HEK293 (cell line): Measurements from ENCODE around the gene MACO1.

Source experiments
- CTCF ChIA-PET: fragments of 350-600 bp; formaldehyde crosslinking; extraction: SDS; loops from one replicate; lab custom pipeline; 2021; ENCODE audit warnings: antibody characterized with exemption; lab: Yijun Ruan, JAX
- POLR2A ChIA-PET: fragments of 300-600 bp; formaldehyde crosslinking; extraction: SDS; loops from one replicate; lab custom pipeline; 2020; ENCODE audit warnings: antibody characterized with exemption, inconsistent platforms; lab: Yijun Ruan, JAX
- H3K27ac ChIP-seq: fragments of 200-500 bp; sonication (Bioruptor generic); 2 replicates; pipeline ENCODE4 v1.5.1; 2014; ENCODE audit warnings: low read depth, low read length, control low read depth, inconsistent platforms; ENCODE audit errors: extremely low read depth
- H3K36me3 ChIP-seq, 2 experiments: fragments of 200-500 bp in 1 of 2; sonication (Bioruptor generic) in 1 of 2; 1 replicate in 1 of 2; 2 replicates in 1 of 2; pipeline ENCODE4 v1.5.1; 2014 to 2017; ENCODE audit warnings: inconsistent platforms in 2 of 2, low read length in 2 of 2; ENCODE audit not compliant: control insufficient read depth in 2 of 2, insufficient read depth in 1 of 2
- H3K4me1 ChIP-seq: fragments of 200-500 bp; sonication (Bioruptor generic); 2 replicates; pipeline ENCODE4 v1.5.1; 2014; ENCODE audit warnings: mild to moderate bottlenecking, low read length, inconsistent platforms; ENCODE audit not compliant: control insufficient read depth, insufficient read depth
- H3K4me3 ChIP-seq: 2 replicates; pipeline ENCODE4 v1.5.1; 2011; ENCODE audit warnings: low read depth, mild to moderate bottlenecking, control low read depth, low read length, moderate library complexity
- H3K9me3 ChIP-seq: fragments of 200-500 bp; sonication (Bioruptor generic); 2 replicates; pipeline ENCODE4 v1.5.1; 2014; ENCODE audit warnings: low read depth, low read length, inconsistent platforms; ENCODE audit not compliant: control insufficient read depth, insufficient read depth
- AEBP2 ChIP-seq: fragments of 450-650 bp; formaldehyde crosslinking; IDR thresholded peaks from 2 replicates; pipeline ENCODE4 v1.5.1; 2016; ENCODE audit warnings: missing biosample characterization, missing genetic modification characterization, borderline replicate concordance
- GLI4 ChIP-seq: fragments of 450-650 bp; formaldehyde crosslinking; IDR thresholded peaks from 2 replicates; pipeline ENCODE4 v1.5.1; 2016; ENCODE audit warnings: missing biosample characterization, missing genetic modification characterization
- REST ChIP-seq: fragments of 450-650 bp; formaldehyde crosslinking; IDR thresholded peaks from 2 replicates; pipeline ENCODE4 v1.5.1; 2016; ENCODE audit warnings: missing biosample characterization, missing genetic modification characterization
- TCF7L2 ChIP-seq: IDR thresholded peaks from 2 replicates; pipeline ENCODE4 v1.6.1; 2011; ENCODE audit warnings: low read depth, mild to moderate bottlenecking, inconsistent platforms, low read length, moderate library complexity, borderline replicate concordance
- ZNF10 ChIP-seq: fragments of 450-650 bp; formaldehyde crosslinking; IDR thresholded peaks from 2 replicates; pipeline ENCODE4 v1.5.1; 2017; ENCODE audit warnings: missing biosample characterization, missing genetic modification characterization
- ZNF114 ChIP-seq: fragments of 450-650 bp; formaldehyde crosslinking; IDR thresholded peaks from 2 replicates; pipeline ENCODE4 v1.5.0; 2017; ENCODE audit warnings: missing biosample characterization, missing genetic modification characterization
- ZNF148 ChIP-seq: fragments of 450-650 bp; formaldehyde crosslinking; IDR thresholded peaks from 2 replicates; pipeline ENCODE4 v1.5.0; 2017; ENCODE audit warnings: missing biosample characterization, missing genetic modification characterization, borderline replicate concordance
- ZNF175 ChIP-seq: fragments of 450-650 bp; formaldehyde crosslinking; IDR thresholded peaks from 2 replicates; pipeline ENCODE4 v1.5.1; 2016; ENCODE audit warnings: missing biosample characterization, missing genetic modification characterization
- ZNF24 ChIP-seq: fragments of 450-650 bp; formaldehyde crosslinking; IDR thresholded peaks from 2 replicates; pipeline ENCODE4 v1.5.1; 2016; ENCODE audit warnings: missing biosample characterization, missing genetic modification characterization
- ZNF335 ChIP-seq: fragments of 450-650 bp; formaldehyde crosslinking; conservative IDR thresholded peaks from 2 replicates; pipeline ENCODE4 v1.5.1; 2016; ENCODE audit warnings: missing biosample characterization, missing genetic modification characterization
- ZNF362 ChIP-seq: fragments of 450-650 bp; formaldehyde crosslinking; IDR thresholded peaks from 2 replicates; pipeline ENCODE4 v1.5.1; 2016; ENCODE audit warnings: missing biosample characterization, missing genetic modification characterization
- ZNF518A ChIP-seq: fragments of 450-650 bp; formaldehyde crosslinking; conservative IDR thresholded peaks from 2 replicates; pipeline ENCODE4 v1.5.1; 2016; ENCODE audit warnings: low read depth, missing biosample characterization, missing genetic modification characterization
- ZNF600 ChIP-seq: fragments of 450-650 bp; formaldehyde crosslinking; IDR thresholded peaks from 2 replicates; pipeline ENCODE4 v1.5.1; 2016; ENCODE audit warnings: missing biosample characterization, missing genetic modification characterization
- ZNF621 ChIP-seq: fragments of 450-650 bp; formaldehyde crosslinking; IDR thresholded peaks from 2 replicates; pipeline ENCODE4 v1.5.1; 2017; ENCODE audit warnings: missing biosample characterization, missing genetic modification characterization
- ZNF776 ChIP-seq: fragments of 450-650 bp; formaldehyde crosslinking; IDR thresholded peaks from 2 replicates; pipeline ENCODE4 v1.5.0; 2017; ENCODE audit warnings: missing biosample characterization, missing genetic modification characterization, borderline replicate concordance
- TF ChIP-seq, protein P1 (sequence below): fragments of 450-650 bp; formaldehyde crosslinking; IDR thresholded peaks from 2 replicates; pipeline ENCODE4 v1.5.1; 2017; ENCODE audit warnings: missing biosample characterization, missing genetic modification characterization
- TF ChIP-seq, protein P2 (sequence below): fragments of 450-650 bp; IDR thresholded peaks from 2 replicates; pipeline ENCODE4 v1.5.1; 2018; ENCODE audit warnings: missing biosample characterization, mild to moderate bottlenecking, missing genetic modification characterization
- TF ChIP-seq, protein P3 (sequence below): fragments of 450-650 bp; formaldehyde crosslinking; IDR thresholded peaks from 2 replicates; pipeline ENCODE4 v1.5.1; 2016; ENCODE audit warnings: missing biosample characterization, missing genetic modification characterization

Gene MACO1

GRCh38 chr1:25484096-25484495, 53.4 kb downstream of the MACO1 start:
- POLR2A ChIA-PET = no interaction called here
- H3K27ac ChIP-seq = no peak overlapping the region
- no peak overlapping the region for H3K4me3 ChIP-seq
- CTCF ChIA-PET = no interaction called here
- no peaks in the 10 kb centered on the region for H3K9me3 ChIP-seq
- H3K4me1 ChIP-seq = peaks cover 4% of the 10 kb centered on the region; the same call in 1 of the 2 replicates
- peaks cover 0 to 23% of the 10 kb centered on the region in 2 experiments; a peak in 2 of 3 replicates for H3K36me3 ChIP-seq
- TF ChIP-seq ZNF776 = no peak
- TF ChIP-seq, protein P1, sequence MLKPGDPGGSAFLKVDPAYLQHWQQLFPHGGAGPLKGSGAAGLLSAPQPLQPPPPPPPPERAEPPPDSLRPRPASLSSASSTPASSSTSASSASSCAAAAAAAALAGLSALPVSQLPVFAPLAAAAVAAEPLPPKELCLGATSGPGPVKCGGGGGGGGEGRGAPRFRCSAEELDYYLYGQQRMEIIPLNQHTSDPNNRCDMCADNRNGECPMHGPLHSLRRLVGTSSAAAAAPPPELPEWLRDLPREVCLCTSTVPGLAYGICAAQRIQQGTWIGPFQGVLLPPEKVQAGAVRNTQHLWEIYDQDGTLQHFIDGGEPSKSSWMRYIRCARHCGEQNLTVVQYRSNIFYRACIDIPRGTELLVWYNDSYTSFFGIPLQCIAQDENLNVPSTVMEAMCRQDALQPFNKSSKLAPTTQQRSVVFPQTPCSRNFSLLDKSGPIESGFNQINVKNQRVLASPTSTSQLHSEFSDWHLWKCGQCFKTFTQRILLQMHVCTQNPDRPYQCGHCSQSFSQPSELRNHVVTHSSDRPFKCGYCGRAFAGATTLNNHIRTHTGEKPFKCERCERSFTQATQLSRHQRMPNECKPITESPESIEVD (tag by site-specific recombination) = peak; percentile 55
- 0 out of 2 replicates have a peak, but pooled peaks have one; percentile 20 for TF ChIP-seq GLI4 (tag by site-specific recombination)
- TF ChIP-seq, protein P2, sequence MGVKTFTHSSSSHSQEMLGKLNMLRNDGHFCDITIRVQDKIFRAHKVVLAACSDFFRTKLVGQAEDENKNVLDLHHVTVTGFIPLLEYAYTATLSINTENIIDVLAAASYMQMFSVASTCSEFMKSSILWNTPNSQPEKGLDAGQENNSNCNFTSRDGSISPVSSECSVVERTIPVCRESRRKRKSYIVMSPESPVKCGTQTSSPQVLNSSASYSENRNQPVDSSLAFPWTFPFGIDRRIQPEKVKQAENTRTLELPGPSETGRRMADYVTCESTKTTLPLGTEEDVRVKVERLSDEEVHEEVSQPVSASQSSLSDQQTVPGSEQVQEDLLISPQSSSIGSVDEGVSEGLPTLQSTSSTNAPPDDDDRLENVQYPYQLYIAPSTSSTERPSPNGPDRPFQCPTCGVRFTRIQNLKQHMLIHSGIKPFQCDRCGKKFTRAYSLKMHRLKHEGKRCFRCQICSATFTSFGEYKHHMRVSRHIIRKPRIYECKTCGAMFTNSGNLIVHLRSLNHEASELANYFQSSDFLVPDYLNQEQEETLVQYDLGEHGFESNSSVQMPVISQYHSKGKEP (tag by site-specific recombination) = no peak
- no peak for TF ChIP-seq TCF7L2
- TF ChIP-seq ZNF362 (tag by site-specific recombination) = no peak
- TF ChIP-seq ZNF24 = no peak
- TF ChIP-seq ZNF175 (tag by site-specific recombination) = no peak
- no peak for TF ChIP-seq ZNF10 (tag by site-specific recombination)
- peak; percentile 3; the same call in 1 of the 2 replicates for TF ChIP-seq ZNF335 (tag by site-specific recombination)
- no peak for TF ChIP-seq AEBP2 (tag by site-specific recombination)
- no peak for TF ChIP-seq ZNF621 (tag by site-specific recombination)
- TF ChIP-seq ZNF114 (tag by site-specific recombination) = no peak
- TF ChIP-seq ZNF518A (tag by site-specific recombination) = no peak
- no peak for TF ChIP-seq REST (tag by site-specific recombination)
- no peak for TF ChIP-seq ZNF148 (tag by site-specific recombination)
- TF ChIP-seq ZNF600 = peak; percentile 71
- TF ChIP-seq, protein P3, sequence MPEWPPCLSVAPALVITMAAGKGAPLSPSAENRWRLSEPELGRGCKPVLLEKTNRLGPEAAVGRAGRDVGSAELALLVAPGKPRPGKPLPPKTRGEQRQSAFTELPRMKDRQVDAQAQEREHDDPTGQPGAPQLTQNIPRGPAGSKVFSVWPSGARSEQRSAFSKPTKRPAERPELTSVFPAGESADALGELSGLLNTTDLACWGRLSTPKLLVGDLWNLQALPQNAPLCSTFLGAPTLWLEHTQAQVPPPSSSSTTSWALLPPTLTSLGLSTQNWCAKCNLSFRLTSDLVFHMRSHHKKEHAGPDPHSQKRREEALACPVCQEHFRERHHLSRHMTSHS = no peak
